ENCODE results near the gene IGSF8.

- TF ChIP-seq CTCF (IDR thresholded peaks at IDR 0.05; ENCODE audit: low read depth, low read length, poor library complexity, severe bottlenecking): no peak
- TF ChIP-seq EZH2phosphoT487 (IDR thresholded peaks at IDR 0.05; ENCODE audit: borderline replicate concordance, low read length): no peak
Measured at GRCh38 chr1:160098852-160099561, 588 bp upstream of the IGSF8 start.
